KOPT-K1 (cell line): ENCODE data around the gene TUSC1.
"Not testable (repeated sequence)": the region's sequence is repeated elsewhere in the genome, so short reads cannot be mapped to it uniquely, and the experiment has no call there.

Experiments used
- H3K27ac ChIP-seq: fragments of 200-600 bp; sonication (generic); 2 replicates; pipeline ENCODE4 v1.5.1; 2016; ENCODE audit warnings: antibody characterized with exemption, mild to moderate bottlenecking, low read depth, low read length; ENCODE audit not compliant: poor library complexity, severe bottlenecking
- H3K36me3 ChIP-seq: fragments of 200-600 bp; sonication (generic); 2 replicates; pipeline ENCODE4 v1.5.1; 2017; ENCODE audit warnings: antibody characterized with exemption, mild to moderate bottlenecking, low read length, moderate library complexity; ENCODE audit not compliant: insufficient read depth
- H3K9me3 ChIP-seq: fragments of 200-600 bp; sonication (generic); 2 replicates; pipeline ENCODE4 v1.5.1; 2017; ENCODE audit warnings: antibody characterized with exemption, low read length, mild to moderate bottlenecking; ENCODE audit not compliant: insufficient read depth, poor library complexity, severe bottlenecking

The TUSC1 gene

GRCh38 chr9:25678147-25678666, at the start of gene TUSC1:
Gene TUSC1, minus strand, starts transcription at chr9:25678444. Its CDS starts 132 bp downstream, at chr9:25678312.
- Histone ChIP-seq H3K27ac (no peak within 1 kb of the TSS), H3K9me3 (peaks cover 9% of the 10 kb centered on the region), H3K36me3 (no peaks in the 10 kb centered on the region)

DNA sequence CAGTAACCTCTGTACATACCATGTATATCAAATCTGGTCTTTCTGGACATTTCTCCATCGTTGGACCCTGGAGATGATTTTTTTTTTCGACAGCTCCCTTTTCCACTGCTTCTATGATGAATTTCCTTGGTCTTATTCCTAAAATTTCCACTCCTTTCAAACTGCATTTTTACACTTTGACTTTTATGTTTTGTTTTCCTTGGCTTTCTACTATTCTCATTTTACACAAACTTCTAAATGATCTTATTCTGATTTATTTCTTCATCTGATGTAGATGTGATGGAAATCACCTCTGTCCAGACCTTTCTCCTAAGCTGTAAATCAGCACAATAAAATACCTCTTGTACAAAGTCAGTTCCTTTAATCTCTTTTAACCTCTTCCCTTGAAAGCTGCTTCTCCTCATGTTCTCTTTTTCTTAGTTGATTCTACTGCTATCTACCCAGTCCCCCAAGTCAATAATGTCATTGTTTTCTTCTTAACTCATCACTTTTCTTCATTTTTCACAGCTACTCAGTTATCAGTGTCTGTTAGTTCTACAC, 48.7 kb upstream of the TUSC1 start:
- no peaks in the 10 kb centered on the region for H3K9me3 ChIP-seq
- no peak overlapping the region for H3K27ac ChIP-seq
- H3K36me3 ChIP-seq, result no peaks in the 10 kb centered on the region

GRCh38 chr9:25724424-25724823, 46.2 kb upstream of the TUSC1 start:
- Histone ChIP-seq H3K27ac (no peak overlapping the region), H3K9me3 (no peaks in the 10 kb centered on the region), H3K36me3 (no peaks in the 10 kb centered on the region)

DNA sequence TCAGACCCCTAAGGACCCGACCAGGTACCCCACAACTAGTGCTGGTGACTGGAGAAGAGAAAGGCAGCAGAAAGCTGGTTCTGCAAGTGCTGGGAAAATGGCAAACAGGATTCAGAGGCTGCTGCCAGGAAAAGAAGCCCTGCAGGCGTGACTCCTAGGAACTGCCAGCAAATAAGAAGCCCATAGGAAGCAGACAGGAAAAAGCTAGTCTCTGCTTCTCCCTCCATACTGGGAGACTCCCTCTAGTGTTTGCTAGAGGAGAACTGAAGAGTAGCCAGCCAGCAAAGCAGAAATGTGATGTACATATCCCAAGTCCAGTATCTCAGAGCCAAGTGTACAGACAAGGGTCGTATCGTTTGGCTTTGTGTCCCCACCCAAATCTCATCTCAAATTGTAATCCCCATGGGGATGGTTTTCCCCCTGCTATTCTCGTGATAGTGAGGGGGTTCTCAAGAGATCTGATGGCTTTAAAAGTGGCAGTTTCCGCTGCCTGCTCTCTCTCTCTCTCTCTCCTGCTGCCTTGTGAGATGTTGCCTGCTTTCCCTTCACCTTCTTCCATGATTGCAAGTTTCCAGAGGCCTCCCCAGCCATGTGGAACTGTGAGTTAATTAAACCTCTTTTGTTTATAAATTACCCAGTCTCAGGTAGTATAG, 38.1 kb upstream of the TUSC1 start:
- no peak overlapping the region for H3K27ac ChIP-seq
- H3K9me3 ChIP-seq, result no peaks in the 10 kb centered on the region
- no peaks in the 10 kb centered on the region for H3K36me3 ChIP-seq

GRCh38 chr9:25709941-25710340, 31.7 kb upstream of the TUSC1 start:
- Histone ChIP-seq H3K27ac (no peak overlapping the region), H3K36me3 (no peaks in the 10 kb centered on the region), H3K9me3 (no peaks in the 10 kb centered on the region)

GRCh38 chr9:25704800-25705199, 26.6 kb upstream of the TUSC1 start:
- Histone ChIP-seq H3K9me3 (no peaks in the 10 kb centered on the region), H3K27ac (no peak overlapping the region), H3K36me3 (no peaks in the 10 kb centered on the region)

DNA sequence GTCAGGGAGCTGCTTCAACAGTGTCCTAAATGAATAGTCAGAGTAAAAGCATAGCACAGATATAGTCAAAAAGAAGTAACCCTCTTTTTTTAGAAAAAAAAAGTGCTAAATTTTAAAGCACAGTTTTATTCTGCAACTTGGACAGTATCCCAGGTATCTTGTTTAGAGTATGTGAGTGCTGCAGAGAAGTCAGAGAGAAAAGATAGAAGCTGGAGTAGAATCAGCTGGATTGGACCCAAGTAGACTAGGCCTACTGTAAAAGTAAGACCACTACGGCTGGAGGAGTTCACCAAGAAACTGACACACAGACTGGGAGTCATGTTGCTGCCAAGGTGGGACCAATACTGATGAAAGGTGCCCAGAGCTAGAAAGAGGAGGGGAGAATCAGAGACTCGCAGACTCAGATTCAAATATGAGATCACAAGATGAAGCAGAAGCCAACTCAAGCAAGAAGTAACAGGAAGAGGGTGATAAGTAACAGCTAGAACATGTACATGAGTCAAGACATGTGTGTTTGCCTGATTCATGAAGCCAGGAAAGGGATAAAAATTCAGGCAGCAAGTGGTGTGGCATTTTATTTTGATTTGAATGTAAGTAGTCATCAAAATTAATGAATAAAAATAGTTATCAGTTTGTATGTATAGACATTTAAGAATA, 25.6 kb upstream of the TUSC1 start:
- Histone ChIP-seq H3K36me3 (no peaks in the 10 kb centered on the region), H3K9me3 (no peaks in the 10 kb centered on the region), H3K27ac (no peak overlapping the region)

- no peak overlapping the region for H3K27ac ChIP-seq
- no peaks in the 10 kb centered on the region for H3K9me3 ChIP-seq
- no peaks in the 10 kb centered on the region for H3K36me3 ChIP-seq
Measured at GRCh38 chr9:25702536-25702935, 24.3 kb upstream of the TUSC1 start.

- not testable (repeated sequence) for H3K9me3 ChIP-seq, H3K36me3 ChIP-seq, H3K27ac ChIP-seq
Measured at GRCh38 chr9:25700899-25701298, 22.7 kb upstream of the TUSC1 start.

- H3K9me3 ChIP-seq, result no peaks in the 10 kb centered on the region
- H3K36me3 ChIP-seq, result no peaks in the 10 kb centered on the region
- H3K27ac ChIP-seq, result no peak overlapping the region
Measured at GRCh38 chr9:25700430-25700829, 22.2 kb upstream of the TUSC1 start.

- Histone ChIP-seq H3K9me3 (no peaks in the 10 kb centered on the region), H3K36me3 (no peaks in the 10 kb centered on the region), H3K27ac (no peak overlapping the region)
Measured at GRCh38 chr9:25691786-25692185, 13.5 kb upstream of the TUSC1 start.

- no peaks in the 10 kb centered on the region for H3K9me3 ChIP-seq
Measured at GRCh38 chr9:25684321-25684720, 6.1 kb upstream of the TUSC1 start.

GRCh38 chr9:25681266-25681665, 3.0 kb upstream of the TUSC1 start:
- Histone ChIP-seq H3K9me3 (peaks cover 9% of the 10 kb centered on the region), H3K36me3 (no peaks in the 10 kb centered on the region), H3K27ac (no peak overlapping the region)

More at GRCh38 chr9:25684321-25684720, 6.1 kb upstream of the TUSC1 start:
- Histone ChIP-seq H3K27ac (no peak overlapping the region), H3K36me3 (no peaks in the 10 kb centered on the region)

GRCh38 chr9:25678846-25679360, 659 bp upstream of the TUSC1 start:
- H3K36me3 ChIP-seq, result no peaks in the 10 kb centered on the region
- H3K27ac ChIP-seq, result no peak overlapping the region
- peaks cover 9% of the 10 kb centered on the region for H3K9me3 ChIP-seq

GRCh38 chr9:25677301-25678146, 720 bp downstream of the TUSC1 start:
- Histone ChIP-seq H3K36me3 (no peaks in the 10 kb centered on the region), H3K9me3 (peaks cover 9% of the 10 kb centered on the region), H3K27ac (no peak overlapping the region)
